SK-N-SH treated with all-trans-retinoic acid at 6 μM for 48 hours (cell line): ENCODE data around the gene WDR17.
A peak's percentile ranks its signal among the peaks of the same experiment; 100 is the strongest.

Experiments
- ATAC-seq: fragments of 200-7000 bp; cut with Tn5 transposase; 3 replicates; pipeline ENCODE4 v1.9.1; 2020; ENCODE audit warnings: mild to moderate bottlenecking, moderate library complexity
- ARNTL ChIP-seq: fragments of 450-650 bp; formaldehyde crosslinking; IDR thresholded peaks from 2 replicates; pipeline ENCODE4 v1.5.0; 2020; ENCODE audit warnings: low read depth, mild to moderate bottlenecking, moderate library complexity, borderline replicate concordance
- BACH2 ChIP-seq: fragments of 250-450 bp; sonication (Bioruptor Pico); IDR thresholded peaks from 2 replicates; pipeline ENCODE4 v1.9.0; 2021; ENCODE audit warnings: mild to moderate bottlenecking, borderline replicate concordance
- ESRRG ChIP-seq: fragments of 250-450 bp; sonication (Bioruptor Pico); IDR thresholded peaks from 2 replicates; pipeline ENCODE4 v1.6.1; 2021; ENCODE audit warnings: mild to moderate bottlenecking
- GLIS3 ChIP-seq: fragments of 250-450 bp; sonication (Bioruptor Pico); IDR thresholded peaks from 2 replicates; pipeline ENCODE4 v1.5.0; 2020; ENCODE audit warnings: mild to moderate bottlenecking, moderate library complexity
- ISL1 ChIP-seq: fragments of 250-450 bp; sonication (Bioruptor Pico); IDR thresholded peaks from 2 replicates; pipeline ENCODE4 v2.1.2; 2022; ENCODE audit warnings: mild to moderate bottlenecking, moderate library complexity
- PATZ1 ChIP-seq: fragments of 250-450 bp; sonication (Bioruptor Pico); IDR thresholded peaks from 2 replicates; pipeline ENCODE4 v1.8.0; 2020; ENCODE audit warnings: mild to moderate bottlenecking, moderate library complexity, borderline replicate concordance
- POU6F1 ChIP-seq: fragments of 250-450 bp; sonication (Bioruptor Pico); IDR thresholded peaks from 2 replicates; pipeline ENCODE4 v1.8.0; 2021; ENCODE audit warnings: low read depth, mild to moderate bottlenecking, moderate library complexity, borderline replicate concordance
- PPARA ChIP-seq: fragments of 250-450 bp; sonication (Bioruptor Pico); IDR thresholded peaks from 2 replicates; pipeline ENCODE4 v1.5.0; 2020; ENCODE audit warnings: mild to moderate bottlenecking, borderline replicate concordance
- RARB ChIP-seq: fragments of 250-450 bp; sonication (Bioruptor Pico); IDR thresholded peaks from 2 replicates; pipeline ENCODE4 v1.8.0; 2021; ENCODE audit warnings: mild to moderate bottlenecking, moderate library complexity
- SNAI2 ChIP-seq: fragments of 250-450 bp; sonication (Bioruptor Pico); IDR thresholded peaks from 2 replicates; pipeline ENCODE4 v1.5.0; 2020; ENCODE audit warnings: mild to moderate bottlenecking, moderate library complexity
- TCF4 ChIP-seq: fragments of 250-450 bp; sonication (Bioruptor Pico); IDR thresholded peaks from 2 replicates; pipeline ENCODE4 v1.8.0; 2021; ENCODE audit warnings: mild to moderate bottlenecking, moderate library complexity, borderline replicate concordance
- TOX ChIP-seq: fragments of 250-450 bp; sonication (Bioruptor Pico); IDR thresholded peaks from 2 replicates; pipeline ENCODE4 v1.8.0; 2021; ENCODE audit warnings: mild to moderate bottlenecking, moderate library complexity, borderline replicate concordance
- ZFP3 ChIP-seq: fragments of 250-450 bp; sonication (Bioruptor Pico); IDR thresholded peaks from 2 replicates; pipeline ENCODE4 v1.5.0; 2020; ENCODE audit warnings: mild to moderate bottlenecking, moderate library complexity
- ZFP30 ChIP-seq: fragments of 450-650 bp; formaldehyde crosslinking; IDR thresholded peaks from 2 replicates; pipeline ENCODE4 v1.5.0; 2022; ENCODE audit warnings: mild to moderate bottlenecking, moderate library complexity
- ZNF70 ChIP-seq: fragments of 450-650 bp; formaldehyde crosslinking; IDR thresholded peaks from 2 replicates; pipeline ENCODE4 v1.5.0; 2020; ENCODE audit warnings: mild to moderate bottlenecking, moderate library complexity
- ZNF8 ChIP-seq: fragments of 450-650 bp; formaldehyde crosslinking; IDR thresholded peaks from 2 replicates; pipeline ENCODE4 v1.5.0; 2020; ENCODE audit warnings: mild to moderate bottlenecking, moderate library complexity
- TF ChIP-seq, protein P1 (sequence below): fragments of 250-450 bp; sonication (Bioruptor Pico); IDR thresholded peaks from 2 replicates; pipeline ENCODE4 v1.5.1; 2021; ENCODE audit warnings: mild to moderate bottlenecking, moderate library complexity
- TF ChIP-seq, protein P2 (sequence below): fragments of 250-450 bp; sonication (Bioruptor Pico); IDR thresholded peaks from 2 replicates; pipeline ENCODE4 v1.5.0; 2020; ENCODE audit warnings: mild to moderate bottlenecking, moderate library complexity
- TF ChIP-seq, protein P3 (sequence below): fragments of 250-450 bp; sonication (Bioruptor Pico); IDR thresholded peaks from 2 replicates; pipeline ENCODE4 v1.5.1; 2020; ENCODE audit warnings: low read depth, mild to moderate bottlenecking, moderate library complexity

WDR17 gene

GRCh38 chr4:176195184-176195978, 129.7 kb downstream of the WDR17 start, which contains the start of gene SPATA4:
TSS of gene SPATA4 (minus strand) at chr4:176195585. CDS start at chr4:176195562, 23 bp downstream.
- ATAC-seq, result peak; percentile 93
- no peak for TF ChIP-seq ZNF70 (CRISPR knock-in tag)
- 0 out of 2 replicates have a peak, but pooled peaks have one; percentile 13 for TF ChIP-seq BACH2

DNA sequence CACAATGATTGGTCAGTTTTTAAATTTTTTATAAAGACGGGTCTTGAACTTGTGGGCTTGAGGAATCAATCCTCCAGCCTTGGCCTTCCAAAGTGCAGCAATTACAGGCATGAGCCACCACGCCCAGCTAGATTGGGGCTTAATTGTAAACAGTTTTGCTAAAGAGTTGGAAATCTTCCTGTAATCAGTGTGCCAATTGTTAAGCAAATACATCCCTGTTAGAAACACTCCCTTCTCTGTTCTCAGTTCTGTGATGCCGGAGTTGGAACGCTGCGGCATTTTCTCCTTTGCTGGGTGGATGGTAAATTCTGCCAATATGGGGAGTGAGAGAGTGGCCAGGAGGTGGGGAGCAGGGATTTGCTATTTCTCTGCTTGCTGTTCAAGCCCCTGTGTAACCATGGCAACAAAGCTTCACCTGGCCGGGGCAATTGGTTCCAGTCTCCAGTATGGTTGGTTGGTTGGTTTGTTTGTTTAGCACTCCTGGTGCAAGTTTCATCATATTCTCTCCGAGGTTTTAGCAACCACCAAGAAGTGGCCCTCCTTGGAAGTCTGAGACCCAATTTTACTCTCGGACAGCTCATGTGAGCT, 132.8 kb downstream of the WDR17 start:
- ATAC-seq, result no peak
- TF ChIP-seq, protein P1, sequence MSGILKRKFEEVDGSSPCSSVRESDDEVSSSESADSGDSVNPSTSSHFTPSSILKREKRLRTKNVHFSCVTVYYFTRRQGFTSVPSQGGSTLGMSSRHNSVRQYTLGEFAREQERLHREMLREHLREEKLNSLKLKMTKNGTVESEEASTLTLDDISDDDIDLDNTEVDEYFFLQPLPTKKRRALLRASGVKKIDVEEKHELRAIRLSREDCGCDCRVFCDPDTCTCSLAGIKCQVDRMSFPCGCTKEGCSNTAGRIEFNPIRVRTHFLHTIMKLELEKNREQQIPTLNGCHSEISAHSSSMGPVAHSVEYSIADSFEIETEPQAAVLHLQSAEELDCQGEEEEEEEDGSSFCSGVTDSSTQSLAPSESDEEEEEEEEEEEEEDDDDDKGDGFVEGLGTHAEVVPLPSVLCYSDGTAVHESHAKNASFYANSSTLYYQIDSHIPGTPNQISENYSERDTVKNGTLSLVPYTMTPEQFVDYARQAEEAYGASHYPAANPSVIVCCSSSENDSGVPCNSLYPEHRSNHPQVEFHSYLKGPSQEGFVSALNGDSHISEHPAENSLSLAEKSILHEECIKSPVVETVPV (CRISPR knock-in tag), result no peak
- no peak for TF ChIP-seq POU6F1 (CRISPR knock-in tag)
- no peak for TF ChIP-seq GLIS3 (CRISPR knock-in tag)
- TF ChIP-seq ARNTL (CRISPR knock-in tag), result no peak
- no peak for TF ChIP-seq ISL1 (CRISPR knock-in tag)
- no peak for TF ChIP-seq ESRRG (CRISPR knock-in tag)
- no peak for TF ChIP-seq RARB (CRISPR knock-in tag)
- TF ChIP-seq ZFP30 (CRISPR knock-in tag), result no peak
- TF ChIP-seq SNAI2 (CRISPR knock-in tag), result no peak
- TF ChIP-seq PPARA (CRISPR knock-in tag), result no peak
- TF ChIP-seq TOX (CRISPR knock-in tag), result no peak
- no peak for TF ChIP-seq ZNF8 (CRISPR knock-in tag)
- TF ChIP-seq, protein P2, sequence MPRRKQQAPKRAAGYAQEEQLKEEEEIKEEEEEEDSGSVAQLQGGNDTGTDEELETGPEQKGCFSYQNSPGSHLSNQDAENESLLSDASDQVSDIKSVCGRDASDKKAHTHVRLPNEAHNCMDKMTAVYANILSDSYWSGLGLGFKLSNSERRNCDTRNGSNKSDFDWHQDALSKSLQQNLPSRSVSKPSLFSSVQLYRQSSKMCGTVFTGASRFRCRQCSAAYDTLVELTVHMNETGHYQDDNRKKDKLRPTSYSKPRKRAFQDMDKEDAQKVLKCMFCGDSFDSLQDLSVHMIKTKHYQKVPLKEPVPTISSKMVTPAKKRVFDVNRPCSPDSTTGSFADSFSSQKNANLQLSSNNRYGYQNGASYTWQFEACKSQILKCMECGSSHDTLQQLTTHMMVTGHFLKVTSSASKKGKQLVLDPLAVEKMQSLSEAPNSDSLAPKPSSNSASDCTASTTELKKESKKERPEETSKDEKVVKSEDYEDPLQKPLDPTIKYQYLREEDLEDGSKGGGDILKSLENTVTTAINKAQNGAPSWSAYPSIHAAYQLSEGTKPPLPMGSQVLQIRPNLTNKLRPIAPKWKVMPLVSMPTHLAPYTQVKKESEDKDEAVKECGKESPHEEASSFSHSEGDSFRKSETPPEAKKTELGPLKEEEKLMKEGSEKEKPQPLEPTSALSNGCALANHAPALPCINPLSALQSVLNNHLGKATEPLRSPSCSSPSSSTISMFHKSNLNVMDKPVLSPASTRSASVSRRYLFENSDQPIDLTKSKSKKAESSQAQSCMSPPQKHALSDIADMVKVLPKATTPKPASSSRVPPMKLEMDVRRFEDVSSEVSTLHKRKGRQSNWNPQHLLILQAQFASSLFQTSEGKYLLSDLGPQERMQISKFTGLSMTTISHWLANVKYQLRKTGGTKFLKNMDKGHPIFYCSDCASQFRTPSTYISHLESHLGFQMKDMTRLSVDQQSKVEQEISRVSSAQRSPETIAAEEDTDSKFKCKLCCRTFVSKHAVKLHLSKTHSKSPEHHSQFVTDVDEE (CRISPR knock-in tag), result no peak
- TF ChIP-seq BACH2, result no peak
- TF ChIP-seq, all 23 proteins: peak for 0

- TF ChIP-seq TCF4, result no peak
- TF ChIP-seq ZFP3, result no peak
- TF ChIP-seq PATZ1 (CRISPR knock-in tag), result no peak
- TF ChIP-seq ESRRG (CRISPR knock-in tag), result no peak
- no peak for ATAC-seq
Observed at GRCh38 chr4:176205299-176205698, 139.7 kb downstream of the WDR17 start.

GRCh38 chr4:176207839-176208238, 142.2 kb downstream of the WDR17 start:
- TF ChIP-seq ZNF8 (CRISPR knock-in tag) (no peak), ISL1 (CRISPR knock-in tag) (peak; percentile 68)
- TF ChIP-seq, protein P3, sequence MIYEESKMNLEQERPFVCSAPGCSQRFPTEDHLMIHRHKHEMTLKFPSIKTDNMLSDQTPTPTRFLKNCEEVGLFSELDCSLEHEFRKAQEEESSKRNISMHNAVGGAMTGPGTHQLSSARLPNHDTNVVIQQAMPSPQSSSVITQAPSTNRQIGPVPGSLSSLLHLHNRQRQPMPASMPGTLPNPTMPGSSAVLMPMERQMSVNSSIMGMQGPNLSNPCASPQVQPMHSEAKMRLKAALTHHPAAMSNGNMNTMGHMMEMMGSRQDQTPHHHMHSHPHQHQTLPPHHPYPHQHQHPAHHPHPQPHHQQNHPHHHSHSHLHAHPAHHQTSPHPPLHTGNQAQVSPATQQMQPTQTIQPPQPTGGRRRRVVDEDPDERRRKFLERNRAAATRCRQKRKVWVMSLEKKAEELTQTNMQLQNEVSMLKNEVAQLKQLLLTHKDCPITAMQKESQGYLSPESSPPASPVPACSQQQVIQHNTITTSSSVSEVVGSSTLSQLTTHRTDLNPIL (CRISPR knock-in tag), result 0 out of 2 replicates have a peak, but pooled peaks have one; percentile 17
- peak; percentile 53; the same call in 2 of the 3 replicates for ATAC-seq
